NCI-H2171 treated with DMSO at 0.1 percent for 48 hours (cell line): ENCODE results near the gene ZMIZ1.
A peak's percentile ranks its signal among the peaks of the same experiment; 100 is the strongest.

Source experiments
- DNase-seq: peaks from one replicate; lab custom pipeline; 2025; lab: John Stamatoyannopoulos, UW

ZMIZ1 gene

DNA sequence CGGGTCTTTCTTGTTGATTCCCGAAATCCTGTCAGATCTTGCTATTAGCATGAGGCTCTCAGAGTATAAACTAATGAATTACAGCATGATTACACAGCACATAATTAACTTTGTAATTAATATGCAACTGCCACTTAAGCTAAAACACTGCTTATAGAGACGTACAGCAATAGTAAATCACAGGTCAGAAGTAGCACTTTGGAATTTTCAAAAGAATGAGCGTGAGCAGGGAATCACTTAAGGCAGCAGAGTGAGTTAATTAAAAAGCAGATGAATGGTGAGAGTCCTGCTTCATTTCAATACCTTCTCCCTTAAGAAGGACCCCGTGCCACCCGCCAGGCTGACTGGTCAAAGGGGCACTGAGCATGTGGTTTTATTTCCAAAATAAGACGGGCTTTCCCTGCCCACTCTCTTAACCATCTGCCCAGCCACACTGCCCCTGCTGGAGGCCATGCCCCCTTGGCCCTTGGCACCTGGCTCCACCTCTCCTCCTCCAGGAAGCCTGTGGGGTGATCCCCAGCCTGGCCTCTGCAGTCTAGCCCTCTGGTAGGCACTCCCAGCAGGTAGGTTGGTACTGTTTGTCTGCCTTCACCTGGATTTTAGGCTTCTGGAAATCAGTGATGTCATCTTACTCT, 117.8 kb downstream of the ZMIZ1 start:
- DNase-seq: no peak

DNA sequence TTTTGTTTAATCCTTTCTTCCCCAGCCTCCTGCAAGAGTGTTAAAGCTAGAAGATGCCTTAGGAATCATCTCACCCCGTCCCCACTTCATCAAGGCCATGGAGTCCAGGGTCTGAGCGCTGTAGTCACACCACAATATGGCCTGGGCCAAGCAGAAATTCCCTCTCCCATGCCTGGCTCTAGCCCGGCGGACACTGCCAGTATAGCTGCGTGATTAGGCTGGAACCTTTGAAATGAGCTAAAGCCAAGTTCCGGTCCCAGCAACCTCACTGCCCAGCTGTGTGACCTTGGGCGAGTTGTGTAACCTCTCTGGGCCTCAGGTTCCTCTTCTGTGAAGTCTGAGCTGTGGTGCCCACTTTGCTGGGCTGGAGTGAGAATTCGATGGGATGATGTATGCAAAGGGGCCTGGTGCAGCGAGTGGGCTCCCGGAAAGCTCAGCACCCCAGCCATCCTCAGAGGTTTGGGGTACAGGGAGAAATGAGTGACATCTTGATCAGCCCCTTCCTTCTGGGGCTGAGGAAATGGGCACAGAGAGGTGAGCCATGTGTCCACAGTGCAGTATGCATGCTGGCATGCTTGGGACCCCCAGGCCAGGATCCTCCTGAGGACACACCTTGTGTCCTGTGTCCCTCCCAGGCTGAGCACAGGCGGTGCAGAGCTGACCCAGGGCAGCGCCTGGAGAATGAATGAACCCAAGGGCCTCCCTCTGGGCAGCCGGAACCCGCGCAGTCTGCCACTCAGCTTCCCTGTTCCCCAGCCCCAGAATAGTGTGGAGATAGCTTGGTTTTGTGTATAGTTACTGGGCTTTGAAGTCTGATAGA, 118.6 kb downstream of the ZMIZ1 start:
- no peak for DNase-seq

DNA sequence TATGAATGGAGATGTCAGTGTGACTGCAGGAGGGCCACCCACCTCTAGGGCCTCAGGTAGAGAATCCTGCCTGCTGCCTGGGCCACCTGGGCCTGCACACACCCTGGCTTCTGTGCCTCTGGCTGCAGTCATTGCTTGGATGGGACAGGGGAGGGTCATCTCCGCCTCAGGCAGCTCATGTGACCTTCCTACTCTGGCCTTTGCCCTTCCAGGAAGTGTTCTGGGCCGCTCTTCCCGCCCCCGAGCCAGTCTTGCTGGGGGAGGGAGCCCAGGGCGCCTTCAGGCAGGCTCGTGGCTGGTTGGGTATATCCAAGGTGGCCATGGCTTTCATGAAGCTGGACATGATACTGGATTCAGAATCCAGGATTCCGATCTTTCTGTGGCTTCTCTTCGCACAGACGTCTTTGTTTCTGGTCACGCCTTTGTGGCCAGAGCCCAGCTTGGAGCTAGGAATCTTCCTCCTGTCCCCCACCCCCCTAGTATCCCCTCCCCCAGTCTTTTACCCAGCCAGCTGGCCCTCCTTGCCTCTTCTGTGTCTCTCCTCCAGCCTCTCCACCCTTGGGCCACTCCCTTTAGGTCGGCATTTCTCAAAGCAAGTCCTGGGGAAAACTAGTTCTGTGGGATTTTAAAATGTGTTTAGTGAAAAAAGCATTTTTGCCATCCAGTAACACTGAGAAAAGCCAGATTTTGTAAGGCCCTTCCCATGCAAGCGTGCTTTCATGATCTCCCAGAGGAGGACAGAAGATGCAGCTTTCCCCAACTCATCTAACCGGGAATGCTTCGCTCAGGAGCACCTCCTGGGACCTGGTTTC, 119.6 kb downstream of the ZMIZ1 start:
- DNase-seq: no peak

DNA sequence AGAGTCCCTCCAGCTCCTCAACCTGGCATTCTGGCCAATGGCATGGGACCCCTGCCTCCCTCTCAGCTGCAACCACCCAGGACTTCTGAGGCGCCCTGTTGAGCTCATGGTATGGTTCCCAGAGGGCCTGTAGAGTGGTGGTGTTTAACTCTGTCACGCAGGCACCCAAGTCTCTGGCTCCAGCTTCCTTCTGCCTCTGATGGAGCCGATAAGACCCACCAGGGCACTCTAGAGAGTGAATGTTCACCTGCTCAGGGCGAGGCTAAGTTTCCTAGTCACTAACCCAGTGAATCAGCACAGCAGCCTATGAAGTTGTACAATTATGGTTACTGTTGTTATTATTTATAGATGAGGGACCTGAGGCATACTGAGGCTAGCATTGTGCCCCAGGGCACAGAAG, 120.4 kb downstream of the ZMIZ1 start:
- DNase-seq: no peak

DNA sequence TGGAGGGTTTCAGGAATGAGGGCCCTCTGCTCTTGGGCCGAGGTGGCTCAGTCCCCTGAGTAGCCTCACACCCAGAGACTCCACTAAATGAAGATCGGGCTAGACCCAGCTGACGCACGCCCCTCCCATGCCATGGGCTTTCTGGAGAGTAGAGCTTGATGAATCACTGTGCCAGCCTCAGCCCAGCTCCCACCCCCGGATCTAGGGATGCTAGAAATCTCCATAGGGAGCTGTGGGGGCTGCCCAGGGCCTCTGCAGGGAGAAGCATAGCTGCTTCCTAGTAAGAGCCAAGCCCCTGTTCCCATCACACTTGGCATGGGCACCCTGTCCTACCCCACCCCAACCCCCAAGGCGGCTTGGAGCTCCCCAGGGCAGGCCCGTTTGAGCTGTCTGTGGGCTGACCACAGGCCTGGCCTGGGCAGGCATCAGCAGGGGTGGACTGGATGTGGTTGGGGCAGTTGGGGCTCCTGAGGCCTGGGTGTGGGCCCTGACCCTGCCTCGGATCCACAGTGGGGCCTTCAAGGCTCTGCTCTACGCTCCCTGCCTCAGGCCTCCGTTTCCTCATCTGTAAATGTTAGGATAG, 121.2 kb downstream of the ZMIZ1 start:
- no peak for DNase-seq

DNA sequence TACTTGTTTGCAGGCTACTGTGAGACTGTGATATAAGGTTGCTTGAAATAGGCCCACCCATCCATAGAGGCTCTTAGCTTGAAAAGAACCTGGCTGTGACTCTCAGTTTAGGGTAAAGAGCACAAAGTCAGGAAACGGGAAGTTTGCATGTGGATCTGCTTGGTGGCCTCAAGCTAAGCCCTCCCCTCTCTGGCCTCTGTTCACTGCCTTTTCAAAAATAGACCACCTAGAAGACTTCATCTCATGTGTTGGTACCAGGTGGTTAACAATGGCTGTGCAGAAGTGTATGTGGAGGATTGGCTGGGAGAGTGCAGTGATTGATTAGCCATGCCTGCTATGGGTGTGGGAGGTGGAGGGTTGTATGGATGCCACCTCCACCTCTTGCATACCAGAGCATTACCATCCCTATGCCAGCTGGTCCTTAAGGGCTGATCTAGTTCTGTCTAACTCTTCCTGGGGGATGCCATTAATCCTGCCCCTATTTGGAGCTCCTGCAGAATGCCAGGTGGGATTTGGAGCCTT, 122.0 kb downstream of the ZMIZ1 start:
- peak; percentile 72 for DNase-seq

DNA sequence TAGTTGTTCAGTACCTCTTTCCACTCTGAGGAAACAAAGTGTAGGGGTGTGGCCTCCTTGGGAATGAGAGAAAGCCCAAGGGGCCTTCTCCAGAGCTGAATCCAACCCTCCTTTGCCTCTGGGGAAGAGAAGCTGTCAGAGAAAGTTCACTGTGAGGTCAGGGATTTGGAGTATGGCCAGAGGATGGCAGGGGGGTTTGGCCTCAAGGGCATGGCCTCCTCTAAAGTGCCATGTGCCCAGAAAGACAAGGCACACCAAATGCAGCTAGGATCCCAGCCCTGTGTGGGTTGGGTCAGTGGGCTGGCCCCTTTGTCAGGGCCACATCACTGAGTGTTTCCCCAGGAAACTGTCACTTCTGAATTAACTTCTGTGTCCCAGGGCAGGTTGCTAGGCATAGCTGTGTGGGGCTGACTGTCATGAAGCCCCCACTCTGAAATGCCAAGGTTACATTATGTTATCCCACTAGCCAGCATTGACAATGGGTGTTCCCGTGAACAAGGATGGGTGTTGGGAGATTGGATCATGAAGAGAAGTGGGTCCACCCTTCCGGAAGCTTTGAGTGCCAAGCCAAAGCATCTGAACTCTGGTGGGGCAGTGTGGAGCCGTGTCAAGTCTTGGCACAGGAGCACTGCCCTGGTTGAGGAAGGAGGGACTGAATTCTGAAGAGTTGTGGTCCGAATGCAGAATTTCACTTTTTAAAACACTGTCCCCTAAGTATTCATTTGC, 123.3 kb downstream of the ZMIZ1 start:
- peak; percentile 6 for DNase-seq

DNA sequence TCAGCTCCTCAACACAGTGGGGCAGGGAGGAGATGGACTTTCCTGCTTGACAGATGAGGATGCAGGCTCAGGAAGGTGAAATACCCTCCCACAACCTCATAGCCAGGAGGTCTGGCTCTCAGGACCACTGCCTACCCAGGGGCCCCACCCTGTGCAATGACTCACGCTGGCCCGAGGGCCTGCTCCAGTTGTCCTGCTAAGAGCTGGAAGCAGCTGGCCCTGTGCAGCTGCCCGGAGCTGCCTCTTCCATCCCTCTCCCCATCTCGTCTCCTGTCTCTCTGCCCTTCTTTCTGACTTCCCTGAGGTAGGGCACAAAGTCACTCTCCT, 123.9 kb downstream of the ZMIZ1 start:
- DNase-seq: no peak

DNA sequence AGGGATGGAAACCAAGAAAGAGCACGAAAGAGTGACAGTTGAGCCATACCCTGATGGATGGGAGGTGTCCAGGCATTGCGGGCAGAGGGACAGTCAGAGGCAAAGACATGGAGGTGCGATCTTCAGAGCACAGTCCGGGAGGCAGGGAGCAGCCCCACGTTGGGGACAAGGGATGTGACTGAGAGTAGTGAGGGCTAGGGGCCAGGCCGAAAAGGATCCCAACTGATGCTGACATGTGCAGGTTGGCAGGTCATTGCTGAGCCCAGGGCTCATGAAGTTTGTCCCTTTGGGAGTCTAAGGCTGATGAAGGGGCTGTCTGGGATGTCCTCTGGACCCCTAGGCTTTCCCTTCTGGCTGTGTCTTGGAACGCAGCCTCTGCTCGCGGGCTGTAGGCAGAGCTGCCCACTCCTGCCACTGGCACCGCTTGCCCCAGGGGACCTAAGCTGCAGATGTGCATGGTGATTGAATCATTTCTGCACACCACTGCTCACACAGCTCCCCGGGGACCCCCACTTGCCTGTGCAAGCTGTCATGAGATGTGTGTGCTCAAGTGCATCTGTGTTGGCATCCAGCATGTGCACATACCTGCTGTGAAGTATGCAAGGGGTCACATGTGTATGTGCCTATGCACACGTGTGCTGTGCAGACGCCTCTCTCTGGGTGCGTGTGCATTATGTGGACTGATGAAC, 125.1 kb downstream of the ZMIZ1 start:
- DNase-seq: peak; percentile 67

DNA sequence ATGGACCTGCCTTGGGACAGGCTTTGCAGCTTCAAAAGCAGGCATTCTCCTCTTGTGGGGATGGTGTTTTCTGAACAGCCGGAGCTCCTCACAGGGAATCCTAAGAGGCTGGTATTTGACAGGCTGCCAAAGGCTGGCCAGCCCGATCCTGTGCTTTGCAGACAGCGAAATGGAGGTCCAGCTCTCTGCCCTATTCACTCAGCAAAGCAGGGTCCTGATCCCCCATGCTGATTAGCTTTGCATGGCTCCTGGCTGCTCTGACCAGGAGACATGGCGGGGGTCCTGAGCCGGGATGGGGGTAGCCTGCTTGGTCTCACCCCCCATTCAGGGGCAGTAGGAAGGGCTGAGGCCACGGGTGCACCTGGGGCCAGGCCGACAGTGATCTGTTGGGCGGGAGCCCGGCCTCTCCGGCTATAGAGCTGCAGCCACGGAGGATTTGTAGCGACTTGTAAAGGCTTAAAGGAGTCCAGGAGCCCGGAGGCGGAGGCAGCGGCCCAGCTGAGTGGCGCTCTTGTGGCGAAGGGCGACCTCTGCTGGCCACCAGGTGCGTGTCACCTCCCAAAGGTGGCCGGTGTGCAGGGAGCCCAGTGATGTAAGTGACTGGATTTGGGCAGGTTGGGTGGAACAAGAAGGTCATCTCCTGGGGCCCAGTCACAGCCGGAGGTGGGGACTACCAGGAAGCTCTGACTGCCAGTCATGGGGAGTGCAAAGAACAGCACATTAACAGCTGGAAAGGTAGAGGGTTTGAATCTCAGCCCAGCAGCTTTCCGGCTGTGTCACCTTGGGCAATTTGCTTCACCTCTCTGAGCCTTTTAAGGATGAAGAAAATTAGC, 126.5 kb downstream of the ZMIZ1 start:
- peak; percentile 70 for DNase-seq

DNA sequence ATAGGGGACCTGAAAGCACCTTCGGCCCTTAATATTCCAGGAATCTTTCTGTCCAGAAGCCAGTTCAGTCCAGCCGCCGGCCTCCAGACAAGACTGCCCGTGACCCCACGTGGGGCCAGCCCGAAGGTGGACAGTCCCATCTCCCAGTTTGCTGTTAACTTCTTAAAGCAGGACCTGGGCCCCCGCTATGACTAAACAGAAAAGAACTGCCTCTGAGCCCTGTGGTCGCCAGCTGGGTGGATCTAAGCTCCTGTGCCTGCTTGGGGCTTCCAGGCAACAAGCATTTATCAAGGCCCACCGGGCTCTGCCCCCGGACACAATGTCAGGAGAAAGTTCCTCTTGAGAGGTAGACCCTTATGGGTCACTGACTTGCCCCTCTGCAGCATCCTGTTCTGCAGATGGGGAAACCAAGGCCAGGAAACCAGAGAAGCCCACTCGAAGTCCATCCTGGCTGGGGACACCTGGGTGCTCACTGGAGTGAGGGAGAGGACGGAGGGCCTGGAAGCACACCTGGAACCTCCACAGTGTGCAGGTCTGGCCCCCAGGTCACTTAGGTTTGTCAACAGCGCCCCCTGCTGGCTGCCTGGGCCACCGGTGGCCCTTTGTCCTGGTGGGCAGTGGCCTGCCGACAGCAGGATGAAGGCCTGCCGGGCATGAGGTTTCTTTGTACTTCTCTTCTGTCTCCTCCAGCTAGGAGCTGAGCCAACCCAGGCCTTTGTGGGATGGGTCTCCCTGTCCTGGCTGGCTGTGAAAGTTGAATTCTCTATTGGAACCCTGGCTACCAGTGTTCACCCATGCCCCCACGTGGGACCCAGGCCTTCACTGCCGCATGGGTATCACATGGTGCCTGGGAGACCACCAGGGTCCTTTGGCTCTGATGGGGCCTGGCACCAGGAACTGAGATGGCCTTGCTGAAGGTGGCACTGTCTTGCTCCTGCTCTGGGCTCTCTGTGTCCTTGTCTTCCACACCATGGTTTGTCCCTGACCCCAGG, 128.0 kb downstream of the ZMIZ1 start:
- DNase-seq: peak; percentile 5

DNA sequence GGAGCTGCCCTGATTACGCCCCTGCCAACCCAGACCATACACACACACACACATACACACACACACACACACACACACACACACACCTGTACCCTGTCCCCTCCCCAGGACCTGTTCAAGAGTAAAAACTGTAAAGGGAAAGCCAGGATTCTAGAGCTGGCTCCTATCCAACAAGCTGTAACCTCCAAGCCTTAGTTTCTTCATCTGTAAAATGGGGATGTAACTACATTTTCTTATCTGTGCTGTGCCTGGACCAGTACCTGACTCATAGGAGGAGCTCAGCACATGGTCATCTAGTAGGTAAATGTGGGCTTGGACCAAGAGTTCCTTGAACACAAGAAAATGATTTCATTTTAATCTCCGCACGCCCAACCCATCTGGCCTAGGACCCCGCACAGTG, 128.8 kb downstream of the ZMIZ1 start:
- DNase-seq: no peak

DNA sequence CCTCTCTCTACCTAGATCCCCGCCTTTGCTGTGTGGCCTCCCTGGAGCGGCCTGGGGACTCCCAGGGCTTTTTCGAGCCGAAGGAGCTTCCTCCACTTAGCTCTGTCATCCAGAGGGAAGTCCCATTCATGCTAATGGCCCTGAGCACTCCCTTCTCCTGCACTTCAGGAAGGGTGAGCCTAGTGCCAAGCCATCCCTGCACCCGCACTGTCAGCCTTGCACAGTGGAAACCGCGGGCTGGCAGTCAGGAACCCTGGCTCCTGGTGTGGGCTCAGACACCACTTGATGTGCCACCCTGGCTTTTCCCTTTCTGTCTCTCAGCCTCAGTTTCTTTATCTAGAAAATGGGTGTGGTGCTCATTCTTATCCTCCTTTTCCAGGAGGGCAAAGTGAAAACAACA, 131.6 kb downstream of the ZMIZ1 start:
- DNase-seq: no peak

DNA sequence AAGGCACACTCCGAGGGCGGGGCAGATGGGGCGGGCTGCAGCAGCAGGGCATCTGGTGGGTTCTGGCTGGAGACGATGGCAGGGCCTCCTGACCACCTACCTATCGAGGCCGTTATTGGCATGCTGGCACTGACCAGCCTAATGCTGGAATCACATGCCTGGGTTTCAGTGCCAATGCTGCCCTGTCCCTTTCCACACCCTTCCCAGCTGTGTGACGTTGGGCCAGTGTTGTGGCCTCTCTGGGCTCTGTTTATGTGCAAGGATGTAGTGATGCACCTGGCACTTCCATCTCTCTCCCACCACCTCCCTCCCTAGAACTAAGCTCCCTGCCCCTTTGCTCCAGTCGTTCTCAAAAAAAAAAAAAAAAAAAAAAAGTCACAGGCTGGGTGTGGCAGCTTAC, 132.9 kb downstream of the ZMIZ1 start:
- DNase-seq: no peak

DNA sequence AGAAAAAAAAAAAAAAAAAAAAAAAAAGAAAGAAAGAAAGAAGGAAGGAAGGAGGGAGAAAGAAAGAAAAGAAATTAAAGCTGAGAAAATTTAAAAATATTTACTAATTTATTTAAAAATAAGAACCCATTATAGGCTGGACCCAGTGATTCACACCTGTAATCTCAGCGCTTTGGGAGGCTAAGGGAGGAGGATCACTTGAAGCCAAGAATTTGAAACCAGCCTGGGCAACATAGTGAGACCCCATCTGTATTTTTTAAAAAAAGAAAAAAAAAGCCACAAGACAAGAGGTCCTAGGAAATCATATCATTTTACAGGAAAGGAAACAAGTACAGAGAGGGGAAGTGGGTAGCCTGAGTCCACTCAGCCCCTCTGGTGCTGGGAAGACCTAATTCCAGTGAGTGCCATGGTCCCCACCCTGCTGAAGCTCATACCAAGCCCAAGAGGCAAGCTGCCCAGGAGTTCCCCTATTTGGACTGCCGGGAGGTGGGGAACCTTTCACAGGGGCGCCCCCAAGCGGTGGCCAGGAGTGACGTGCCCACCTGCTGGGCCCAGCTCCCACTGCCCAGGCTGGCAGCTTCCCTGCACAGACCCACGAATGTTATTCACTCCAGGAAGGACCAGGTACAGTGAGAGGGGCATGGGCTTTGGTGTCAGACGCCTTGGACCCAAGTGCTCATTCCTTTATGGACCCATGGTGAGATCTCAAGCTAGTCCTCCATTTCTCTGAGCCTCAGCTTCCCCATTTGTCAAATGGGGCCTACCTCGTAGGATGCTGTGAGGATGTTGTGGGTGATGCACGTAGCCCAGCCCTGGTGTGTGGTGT, 133.6 kb downstream of the ZMIZ1 start:
- DNase-seq: no peak

DNA sequence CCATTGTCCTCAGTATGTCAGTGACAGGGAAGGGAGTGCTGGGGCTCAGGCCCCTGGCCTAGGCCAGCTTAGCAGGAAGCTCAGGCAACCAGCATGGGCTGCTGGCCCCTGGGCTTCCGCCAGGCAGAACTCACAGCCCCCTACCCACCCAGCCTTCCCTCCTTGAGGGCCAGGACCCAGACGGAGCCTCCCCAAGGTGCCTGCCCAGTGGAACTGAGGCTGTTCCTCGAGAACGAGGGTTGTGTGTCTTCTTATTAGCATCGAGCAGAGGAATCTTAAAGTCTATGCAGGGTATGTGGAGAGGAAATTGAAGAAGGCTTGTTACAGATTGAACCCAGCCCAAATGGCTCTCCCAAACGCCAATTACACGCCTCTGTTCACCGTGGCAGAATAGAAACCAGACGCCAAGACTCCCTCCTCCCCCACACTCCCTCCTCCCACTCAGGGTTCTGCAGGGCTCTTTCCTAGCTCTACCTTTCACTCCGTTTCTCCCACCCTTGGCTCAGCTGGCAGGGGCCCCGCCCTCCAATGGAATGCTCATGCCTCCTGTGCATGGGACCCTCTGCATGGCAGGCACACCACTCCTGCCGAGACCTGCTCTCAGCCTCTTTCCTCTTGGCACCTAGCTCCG, 134.4 kb downstream of the ZMIZ1 start:
- DNase-seq: peak; percentile 46

DNA sequence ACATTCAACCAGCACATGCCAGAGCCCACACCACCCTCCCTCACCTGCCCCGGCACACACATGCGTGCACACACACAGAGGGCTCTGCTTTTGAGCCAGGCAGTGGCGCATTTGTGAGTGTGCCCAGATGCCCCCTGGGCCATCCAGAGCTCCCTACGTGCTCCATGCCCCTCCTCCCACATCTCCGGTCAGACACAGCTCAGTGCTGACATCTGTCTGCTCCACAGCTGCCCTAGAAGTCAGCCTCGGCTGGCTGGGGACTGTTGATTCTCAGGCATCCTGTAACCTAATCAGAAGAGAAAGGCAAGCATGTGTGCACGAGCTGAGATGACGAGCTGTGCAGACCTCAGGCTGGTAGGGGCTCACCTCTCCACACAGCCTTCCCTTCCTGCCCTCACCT, 135.1 kb downstream of the ZMIZ1 start:
- peak; percentile 72 for DNase-seq
